ENCODE measurements around the gene WLS.

- TF ChIP-seq REST (IDR thresholded peaks at IDR 0.05; ENCODE audit: low read depth) = no peak
- no peak for TF ChIP-seq TCF12 (IDR thresholded peaks at IDR 0.05; ENCODE audit: low read depth)
- TF ChIP-seq TAF1 (IDR thresholded peaks at IDR 0.05; ENCODE audit: low read depth) = no peak
- TF ChIP-seq YY1 (IDR thresholded peaks at IDR 0.05; ENCODE audit: low read depth) = no peak
- TF ChIP-seq EGR1 (IDR thresholded peaks at IDR 0.05) = no peak
- no peak for TF ChIP-seq RAD21 (IDR thresholded peaks at IDR 0.05; ENCODE audit: low read depth)
- no peak for TF ChIP-seq CEBPB (IDR thresholded peaks at IDR 0.05)
- TF ChIP-seq EP300 (IDR thresholded peaks at IDR 0.05; ENCODE audit: borderline replicate concordance) = no peak
- no peak for TF ChIP-seq FOXM1 (IDR thresholded peaks at IDR 0.05; ENCODE audit: borderline replicate concordance, low read depth)
Measured at GRCh38 chr1:68188644-68189340, 43.5 kb downstream of the WLS start.
